Pancreas (tissue), 10 donors: ENCODE data around the gene CASQ2. TPM values are rescaled to one million over a fixed set of nuclear protein-coding genes. Genes with fewer than 3 reads are reported as not detected.

Experiments
- ATAC-seq, 4 donors: fragments of 200-7000 bp; cut with Tn5 transposase; one replicate each; pipeline versions ENCODE4 v1.8.0 to v1.9.1; 2020; ENCODE audit warnings: mild to moderate bottlenecking in 4 of 4, moderate library complexity in 4 of 4
- DNase-seq, 6 donors: peaks; one replicate each; pipeline ENCODE4 v3.0.0-alpha.2; 2020
- FAIRE-seq: peaks from 2 replicates; lab custom pipeline; 2012; peaks lifted over from hg19 to GRCh38; lab: Jason Lieb, UNC
- H3K27ac ChIP-seq, 4 donors: fragments of 200-600 bp; sonication (generic); 1 replicate in 3 of 4; 2 replicates in 1 of 4; pipeline versions ENCODE4 v1.5.0 to v1.8.0; 2020
- H3K27me3 ChIP-seq, 4 donors: fragments of 200-600 bp; one replicate each; pipeline ENCODE4 v1.8.0; 2021
- H3K36me3 ChIP-seq, 3 donors: fragments of 200-600 bp; sonication (generic) in 1 of 3; one replicate each; pipeline versions ENCODE4 v1.5.0 to v1.8.0; 2020 to 2021
- H3K4me1 ChIP-seq, 3 donors: fragments of 200-600 bp; one replicate each; pipeline ENCODE4 v1.8.0; 2021
- H3K4me3 ChIP-seq, 4 donors: fragments of 200-600 bp; sonication (generic) in 2 of 4; one replicate each; pipeline versions ENCODE4 v1.5.0 to v1.8.0; 2020 to 2021
- H3K9me3 ChIP-seq, 4 donors: fragments of 200-600 bp; one replicate each; pipeline ENCODE4 v1.8.0; 2021
- CTCF ChIP-seq, 4 donors: fragments of 200-600 bp; sonication (generic) in 3 of 4; IDR thresholded peaks; one replicate each; pipeline versions ENCODE4 v1.5.0 to v1.8.0; 2021; ENCODE audit warnings: antibody characterized with exemption in 4 of 4
- WGBS, 2 donors: extraction: QIAGEN DNeasy Blood & Tissue Kit; methylation state at CpG; one replicate each; pipeline ENCODE4 v1.1.7; 2013; 5-methylcytosine and 5-hydroxymethylcytosine counted together
- intact Hi-C, 3 donors: fragments of 100-400 bp; cut with DNase I; formaldehyde crosslinking; loops; one replicate each; pipeline versions ENCODE4 v1.11.1 to v1.14.2; 2022
- polyA plus RNA-seq, 2 donors: library from polyadenylated mRNA; stranded (reverse); fragments of 200-250 nt; gene quantifications; one replicate each; pipeline ENCODE4 v1.2.3, GENCODE V29; 2013
- total RNA-seq, 6 donors: library from RNA; stranded (reverse); fragmentation: NEBNext Ultra II Directional in 4 of 6; extraction: Animal tissue kit (Norgen Biotek cat#: 25700) in 4 of 6; gene quantifications; one replicate each; pipeline versions ENCODE4 v1.2.1 to v1.2.4, GENCODE V29; 2021 to 2023
- donor health status: healthy with polysubstance abuse.
- donor health status: DM: no; HTN: no; CAD: no; lungs with moderate emphysema.
- donor health status: DM: no; HTN: no; CAD: no.
- donor health status: control.
- donor health status: control.
- donor health status: Bipolar disorder and iron deficiency.
- donor health status: DM: yes; HTN: yes; CAD: no.
- donor health status: DM: no; HTN: no; CAD: no.
- donor health status: DM: no; HTN: no; CAD: no.
- donor health status: DM: yes; HTN: yes; CAD: no.

Gene CASQ2
- total and polyA plus RNA-seq, 8 donors: 0.09 to 1.2 (median 0.34) TPM; not detected in 1

- no peaks in the 10 kb centered on the region for H3K4me1 ChIP-seq
- WGBS, 2 donors: 30 to 36% methylated on average over 8 of the region's 8 CpGs
- FAIRE-seq (no peak), ATAC-seq (peak; percentile 28 to 74 (median 59)), DNase-seq (no peak)
- no peak overlapping the region for H3K4me3 ChIP-seq
- TF ChIP-seq CTCF (IDR thresholded peaks at IDR 0.05): peak; percentile 54 to 77 (median 60)
- H3K27ac ChIP-seq: no peak overlapping the region
- H3K36me3 ChIP-seq: no peaks in the 10 kb centered on the region
- no peaks in the 10 kb centered on the region for H3K27me3 ChIP-seq
- H3K9me3 ChIP-seq: no peaks in the 10 kb centered on the region
- intact Hi-C loops: loop anchor here in 2 of 3 donors (10.0 kb wide), 1 partner anchor 92 kb away; no protein-coding TSS in a partner anchor
These were observed 61.7 kb downstream of the CASQ2 start for GRCh38 chr1:115706587-115707425.

- Histone ChIP-seq H3K27me3 (no peaks in the 10 kb centered on the region), H3K9me3 (no peaks in the 10 kb centered on the region), H3K4me1 (no peaks in the 10 kb centered on the region), H3K27ac (no peak overlapping the region), H3K36me3 (no peaks in the 10 kb centered on the region), H3K4me3 (no peak overlapping the region)
- TF ChIP-seq CTCF (IDR thresholded peaks at IDR 0.05): no peak
- 85 to 90% methylated on average over 9 of the region's 9 CpGs for WGBS, 2 donors
- DNase-seq (no peak), ATAC-seq (no peak), FAIRE-seq (no peak)
- intact Hi-C loops: loop anchor here in 2 of 3 donors (10.0 kb wide), 1 partner anchor 91 kb away; no protein-coding TSS in a partner anchor
These were observed 62.6 kb downstream of the CASQ2 start for GRCh38 chr1:115705963-115706362.

- Histone ChIP-seq H3K27me3 (no peaks in the 10 kb centered on the region), H3K9me3 (no peaks in the 10 kb centered on the region), H3K36me3 (no peaks in the 10 kb centered on the region), H3K4me3 (no peak overlapping the region), H3K4me1 (no peaks in the 10 kb centered on the region), H3K27ac (no peak overlapping the region)
- ATAC-seq (no peak), DNase-seq (no peak), FAIRE-seq (no peak)
- 76 to 83% methylated on average over 12 of the region's 12 CpGs for WGBS, 2 donors
- no peak for TF ChIP-seq CTCF (IDR thresholded peaks at IDR 0.05)
- intact Hi-C loops: loop anchor here in 2 of 3 donors (10.0 kb wide), 1 partner anchor 91 kb away; no protein-coding TSS in a partner anchor
These were observed 63.2 kb downstream of the CASQ2 start for GRCh38 chr1:115705085-115705951.

- WGBS, 2 donors: 70 to 88% methylated on average over 3 of the region's 3 CpGs
- Histone ChIP-seq H3K36me3 (no peaks in the 10 kb centered on the region), H3K9me3 (no peaks in the 10 kb centered on the region), H3K4me3 (no peak overlapping the region), H3K27me3 (no peaks in the 10 kb centered on the region), H3K4me1 (no peaks in the 10 kb centered on the region), H3K27ac (no peak overlapping the region)
- FAIRE-seq: no peak
- no peak for DNase-seq
- TF ChIP-seq CTCF (IDR thresholded peaks at IDR 0.05): no peak
- intact Hi-C loops: loop anchor here in 2 of 3 donors (10.0 kb wide), 1 partner anchor 88 kb away; no protein-coding TSS in a partner anchor
- ATAC-seq: no peak
These were observed 65.6 kb downstream of the CASQ2 start for GRCh38 chr1:115702959-115703358.
